ENCODE measurements around the gene CTNNBIP1.

Gene CTNNBIP1

GRCh38 chr1:9825093-9826074 lies 84.7 kb downstream of the CTNNBIP1 start:
- ATAC-seq, result peak; percentile 60

GRCh38 chr1:9824702-9825089 lies 85.4 kb downstream of the CTNNBIP1 start:
- no peak for ATAC-seq
- TF ChIP-seq ZFP3 (CRISPR knock-in tag; IDR thresholded peaks at IDR 0.05) (no peak), OSR1 (CRISPR knock-in tag; IDR thresholded peaks at IDR 0.05) (no peak), ZNF70 (CRISPR knock-in tag; IDR thresholded peaks at IDR 0.05) (no peak), TCF4 (CRISPR knock-in tag; IDR thresholded peaks at IDR 0.05; ENCODE audit: borderline replicate concordance) (no peak), ZNF565 (CRISPR knock-in tag; conservative IDR thresholded peaks at IDR 0.05; ENCODE audit: low read depth) (no peak), ESRRG (CRISPR knock-in tag; IDR thresholded peaks at IDR 0.05) (no peak), SNAI2 (CRISPR knock-in tag; IDR thresholded peaks at IDR 0.05) (no peak), POU6F1 (CRISPR knock-in tag; IDR thresholded peaks at IDR 0.05; ENCODE audit: borderline replicate concordance, low read depth) (no peak), ZC3H10 (CRISPR knock-in tag; IDR thresholded peaks at IDR 0.05) (no peak)

More at GRCh38 chr1:9825093-9826074, 84.7 kb downstream of the CTNNBIP1 start:
- TF ChIP-seq ARNTL (CRISPR knock-in tag; IDR thresholded peaks at IDR 0.05; ENCODE audit: borderline replicate concordance, low read depth) (no peak), ISL1 (CRISPR knock-in tag; IDR thresholded peaks at IDR 0.05) (no peak), ZC3H10 (CRISPR knock-in tag; IDR thresholded peaks at IDR 0.05) (no peak), PATZ1 (CRISPR knock-in tag; IDR thresholded peaks at IDR 0.05; ENCODE audit: borderline replicate concordance) (no peak), TOX (CRISPR knock-in tag; IDR thresholded peaks at IDR 0.05; ENCODE audit: borderline replicate concordance) (no peak), OSR1 (CRISPR knock-in tag; IDR thresholded peaks at IDR 0.05) (no peak), GLIS3 (CRISPR knock-in tag; IDR thresholded peaks at IDR 0.05) (no peak), RARB (CRISPR knock-in tag; IDR thresholded peaks at IDR 0.05) (no peak), ZFP3 (CRISPR knock-in tag; IDR thresholded peaks at IDR 0.05) (no peak), ZFP30 (CRISPR knock-in tag; IDR thresholded peaks at IDR 0.05) (no peak), ZNF8 (CRISPR knock-in tag; IDR thresholded peaks at IDR 0.05) (no peak), ZNF70 (CRISPR knock-in tag; IDR thresholded peaks at IDR 0.05) (no peak), POU6F1 (CRISPR knock-in tag; IDR thresholded peaks at IDR 0.05; ENCODE audit: borderline replicate concordance, low read depth) (no peak), SNAI2 (CRISPR knock-in tag; IDR thresholded peaks at IDR 0.05) (no peak), PPARA (CRISPR knock-in tag; IDR thresholded peaks at IDR 0.05; ENCODE audit: borderline replicate concordance) (no peak), TCF4 (CRISPR knock-in tag; IDR thresholded peaks at IDR 0.05; ENCODE audit: borderline replicate concordance) (no peak)

- TF ChIP-seq ZFP3 (CRISPR knock-in tag; IDR thresholded peaks at IDR 0.05) (no peak), TSHZ2 (CRISPR knock-in tag; IDR thresholded peaks at IDR 0.05) (peak; percentile 95), BACH2 (CRISPR knock-in tag; IDR thresholded peaks at IDR 0.05; ENCODE audit: borderline replicate concordance) (peak; percentile 88), CSDC2 (CRISPR knock-in tag; IDR thresholded peaks at IDR 0.05) (peak; percentile 95), ZNF565 (CRISPR knock-in tag; conservative IDR thresholded peaks at IDR 0.05; ENCODE audit: low read depth) (peak; percentile 57; the same call in 1 of the 2 replicates), ZNF70 (CRISPR knock-in tag; IDR thresholded peaks at IDR 0.05) (0 out of 2 replicates have a peak, but pooled peaks have one; percentile 23), ISL1 (CRISPR knock-in tag; IDR thresholded peaks at IDR 0.05) (no peak), PPARA (CRISPR knock-in tag; IDR thresholded peaks at IDR 0.05; ENCODE audit: borderline replicate concordance) (peak; percentile 87), SNAI2 (CRISPR knock-in tag; IDR thresholded peaks at IDR 0.05) (peak; percentile 95), ESRRG (CRISPR knock-in tag; IDR thresholded peaks at IDR 0.05) (no peak)
- peak; percentile 70 for ATAC-seq
These were observed 85.9 kb downstream of the CTNNBIP1 start, which contains the start of gene CLSTN1 for GRCh38 chr1:9823943-9824701. TSS of gene CLSTN1 (minus strand) at chr1:9823965. CDS start at chr1:9823733, 232 bp downstream.
